HepG2 (cell line): ENCODE results near the gene CACNG5. TPM values are rescaled to one million over a fixed set of nuclear protein-coding genes. Genes with fewer than 3 reads are reported as not detected.
"Not testable (repeated sequence)": the region's sequence is repeated elsewhere in the genome, so short reads cannot be mapped to it uniquely, and the experiment has no call there.

Experiments
- ATAC-seq: fragments of 200-7000 bp; cut with Tn5 transposase; 3 replicates; pipeline ENCODE4 v1.9.1; 2020; ENCODE audit warnings: mild to moderate bottlenecking, moderate library complexity
- BruUV-seq: library from RNA; stranded (reverse); fragments of 400-500 nt; replicated peaks from 2 replicates; lab custom pipeline; 2021; lab: Mats Ljungman, UMichigan
- CTCF ChIA-PET: fragments of 300-600 bp; formaldehyde crosslinking; extraction: SDS; loops from one replicate; lab custom pipeline; 2021; ENCODE audit warnings: low total read pairs, inconsistent platforms, low intra/inter-chr PET ratio; lab: Yijun Ruan, JAX
- POLR2A ChIA-PET: fragments of 350-600 bp; sonication (Branson Sonifier 250); formaldehyde crosslinking; loops from one replicate; lab custom pipeline; 2020; ENCODE audit warnings: antibody characterized with exemption, inconsistent platforms; lab: Yijun Ruan, JAX
- DNase-seq: peaks from one replicate; pipeline ENCODE4 v3.0.0-alpha.2; 2015; ENCODE audit warnings: low spot score
- FAIRE-seq: peaks from 3 replicates; lab custom pipeline; 2011; peaks lifted over from hg19 to GRCh38; lab: Jason Lieb, UNC
- H2AFZ ChIP-seq: one replicate; pipeline ENCODE4 v1.6.1; 2011; ENCODE audit warnings: low read length, inconsistent platforms
- H3K27ac ChIP-seq: fragments of 300-600 bp; 3 replicates; pipeline ENCODE4 v1.8.0; 2011; ENCODE audit warnings: mixed run types, mild to moderate bottlenecking, mixed read lengths, low read length, inconsistent platforms; ENCODE audit not compliant: insufficient read depth; ENCODE audit errors: extremely low read length
- H3K27me3 ChIP-seq, 2 experiments: fragments of 200-600 bp in 1 of 2; 2 replicates in 1 of 2; 3 replicates in 1 of 2; pipeline versions ENCODE4 v1.6.0 to v1.8.0; 2011; ENCODE audit warnings: low read length in 2 of 2, mild to moderate bottlenecking in 2 of 2, moderate library complexity in 2 of 2, inconsistent platforms in 1 of 2; ENCODE audit not compliant: insufficient read depth in 2 of 2, control insufficient read depth in 1 of 2
- H3K36me3 ChIP-seq, 2 experiments: fragments of 200-600 bp in 1 of 2; replicated peaks in 1 of 2; 2 replicates in 1 of 2; 3 replicates in 1 of 2; pipeline versions ENCODE4 v1.5.1 to v1.8.0; 2011; ENCODE audit warnings: low read length in 2 of 2, inconsistent platforms in 1 of 2; ENCODE audit not compliant: insufficient read depth in 2 of 2, control insufficient read depth in 1 of 2
- H3K4me1 ChIP-seq: 2 replicates; pipeline ENCODE4 v1.5.1; 2012; ENCODE audit warnings: low read length, inconsistent platforms; ENCODE audit not compliant: insufficient read depth
- H3K4me2 ChIP-seq: 2 replicates; pipeline ENCODE4 v1.6.0; 2011; ENCODE audit warnings: low read depth, low read length, inconsistent platforms
- H3K4me3 ChIP-seq, 3 experiments: fragments of 200-600 bp in 1 of 3; sonication (generic), shearing (Covaris generic) in 1 of 3; replicated peaks in 1 of 3; 2 replicates each; pipeline ENCODE4 v1.5.1; 2011 to 2016; ENCODE audit warnings: low read length in 3 of 3, inconsistent platforms in 2 of 3, low read depth in 2 of 3, mild to moderate bottlenecking in 2 of 3, control low read depth in 1 of 3, mixed read lengths in 1 of 3; ENCODE audit not compliant: insufficient read depth in 1 of 3
- H3K79me2 ChIP-seq: one replicate; pipeline ENCODE4 v1.6.1; 2011; ENCODE audit warnings: low read length, inconsistent platforms; ENCODE audit not compliant: insufficient read depth
- H3K9ac ChIP-seq: 2 replicates; pipeline ENCODE4 v1.6.0; 2011; ENCODE audit warnings: mild to moderate bottlenecking, low read depth, low read length, inconsistent platforms; ENCODE audit not compliant: insufficient read depth
- H3K9me3 ChIP-seq: 2 replicates; pipeline ENCODE4 v1.5.1; 2012; ENCODE audit warnings: mild to moderate bottlenecking, low read length
- H4K20me1 ChIP-seq: 2 replicates; pipeline ENCODE4 v1.6.0; 2011; ENCODE audit warnings: inconsistent platforms, mild to moderate bottlenecking, low read length, moderate library complexity; ENCODE audit not compliant: insufficient read depth
- CEBPG ChIP-seq: IDR thresholded peaks from 2 replicates; pipeline ENCODE4 v1.6.1; 2016
- HIVEP1 ChIP-seq: sonication (generic); formaldehyde crosslinking; IDR thresholded peaks from 2 replicates; pipeline ENCODE4 v1.4.0; 2020; ENCODE audit warnings: mild to moderate bottlenecking, missing genetic modification reagents
- IRX3 ChIP-seq: sonication (generic); formaldehyde crosslinking; IDR thresholded peaks from 2 replicates; pipeline ENCODE4 v1.8.1; 2023; ENCODE audit warnings: mild to moderate bottlenecking, low read depth, missing genetic modification reagents, borderline replicate concordance
- SIX4 ChIP-seq: sonication (generic); formaldehyde crosslinking; IDR thresholded peaks from 2 replicates; pipeline ENCODE4 v1.4.0; 2020; ENCODE audit warnings: missing genetic modification reagents
- WGBS: methylation state at CpG from one replicate; pipeline ENCODE4 v1.1.6; 2017; ENCODE audit warnings: low lambda C conversion rate; 5-methylcytosine and 5-hydroxymethylcytosine counted together
- in situ Hi-C: cut with HindIII; loops from 2 replicates; pipeline ENCODE4 v1.10.0; 2017; ENCODE audit warnings: low pct_unique_long_range_greater_than_20kb; ENCODE audit not compliant: extremely low pct_ligation_motif_present
- intact Hi-C: fragments of 100-400 bp; cut with micrococcal nuclease; formaldehyde crosslinking; loops from one replicate; pipeline ENCODE4 v1.10.0; 2022; ENCODE audit not compliant: unreplicated experiment
- polyA plus RNA-seq, 8 experiments: library from polyadenylated mRNA; depleted of rRNA in 3 of 8; stranded (reverse) in 7 of 8; unstranded in 1 of 8; fragments of >200 nt; fragmentation: Illumina TruSeq in 4 of 8; extraction: Trizol in 4 of 8; gene quantifications; 2 replicates each; pipeline versions ENCODE4 v1.2.1 to v1.2.3, GENCODE V29; 2011 to 2016; ENCODE audit warnings: low read depth in 4 of 8, missing spikeins in 1 of 8, mixed read lengths in 1 of 8; ENCODE audit not compliant: insufficient read depth in 1 of 8
- total RNA-seq, 5 experiments: library from RNA; depleted of rRNA; stranded (reverse); fragments of >200 nt; fragmentation: Illumina TruSeq; extraction: Trizol; gene quantifications; 2 replicates each; pipeline ENCODE4 v1.2.3, GENCODE V29; 2016; ENCODE audit warnings: low read depth in 1 of 5

Gene CACNG5
- total and polyA plus RNA-seq, 2 of the 13 experiments (the other 11 are each of a cell fraction or from before 2014, with no cell fraction given), result not detected

- H3K79me2 ChIP-seq, H3K9me3 ChIP-seq, DNase-seq, H3K4me3 ChIP-seq, ATAC-seq, H3K4me2 ChIP-seq, H3K27ac ChIP-seq, intact Hi-C loops, POLR2A ChIA-PET, BruUV-seq, CTCF ChIA-PET, H2AFZ ChIP-seq, H4K20me1 ChIP-seq, H3K9ac ChIP-seq, H3K36me3 ChIP-seq, FAIRE-seq: not testable (repeated sequence)
- WGBS, result 39% methylated on average over 6 of the region's 6 CpGs
- peaks cover 12% of the 10 kb centered on the region for H3K4me1 ChIP-seq
- in situ Hi-C loops, result loop anchor here (10.0 kb wide), 1 partner anchor 708 kb away; the partner anchor contains the start of gene CEP112
- H3K27me3 ChIP-seq, result peaks cover 5 to 28% of the 10 kb centered on the region in 2 experiments; a peak in 3 of 5 replicates
Observed at GRCh38 chr17:66903296-66903695, 68.4 kb downstream of the CACNG5 start.

GRCh38 chr17:66903781-66904180 is 68.9 kb downstream of the CACNG5 start:
- Histone ChIP-seq H3K27ac (no peak overlapping the region), H3K4me1 (peaks cover 12% of the 10 kb centered on the region), H3K4me2 (no peak overlapping the region), H3K27me3 (peaks cover 5 to 30% of the 10 kb centered on the region in 2 experiments; a peak in 3 of 5 replicates), H2AFZ (no peak overlapping the region), H3K79me2 (no peaks in the 10 kb centered on the region), H3K9ac (no peak overlapping the region), H3K9me3 (no peaks in the 10 kb centered on the region), H3K4me3 (no peak overlapping the region), H3K36me3 (no peaks in the 10 kb centered on the region), H4K20me1 (no peaks in the 10 kb centered on the region)
- DNase-seq (no peak), ATAC-seq (no peak), FAIRE-seq (no peak)
- intact Hi-C loops (no loop called here), in situ Hi-C loops (loop anchor here (10.0 kb wide), 1 partner anchor 709 kb away; the partner anchor contains the start of gene CEP112)
- CTCF ChIA-PET, result no interaction called here
- no peak for TF ChIP-seq HIVEP1 (CRISPR knock-in tag)
- no peak for TF ChIP-seq IRX3
- TF ChIP-seq SIX4 (CRISPR knock-in tag), result no peak
- no peak for TF ChIP-seq CEBPG (CRISPR knock-in tag)
- no TSS peak for BruUV-seq
- POLR2A ChIA-PET, result no interaction called here
- 76% methylated on average over 9 of the region's 10 CpGs for WGBS
